Activated CD4-positive, alpha-beta T cell treated with anti-CD3 and anti-CD28 coated beads for 1 hour (primary cell): Measurements from ENCODE around the gene STYX.
A peak's percentile ranks its signal among the peaks of the same experiment; 100 is the strongest.

ENCODE experiments used
- DNase-seq: peaks from one replicate; pipeline ENCODE4 v3.0.0-alpha.2; 2020

STYX gene

DNA sequence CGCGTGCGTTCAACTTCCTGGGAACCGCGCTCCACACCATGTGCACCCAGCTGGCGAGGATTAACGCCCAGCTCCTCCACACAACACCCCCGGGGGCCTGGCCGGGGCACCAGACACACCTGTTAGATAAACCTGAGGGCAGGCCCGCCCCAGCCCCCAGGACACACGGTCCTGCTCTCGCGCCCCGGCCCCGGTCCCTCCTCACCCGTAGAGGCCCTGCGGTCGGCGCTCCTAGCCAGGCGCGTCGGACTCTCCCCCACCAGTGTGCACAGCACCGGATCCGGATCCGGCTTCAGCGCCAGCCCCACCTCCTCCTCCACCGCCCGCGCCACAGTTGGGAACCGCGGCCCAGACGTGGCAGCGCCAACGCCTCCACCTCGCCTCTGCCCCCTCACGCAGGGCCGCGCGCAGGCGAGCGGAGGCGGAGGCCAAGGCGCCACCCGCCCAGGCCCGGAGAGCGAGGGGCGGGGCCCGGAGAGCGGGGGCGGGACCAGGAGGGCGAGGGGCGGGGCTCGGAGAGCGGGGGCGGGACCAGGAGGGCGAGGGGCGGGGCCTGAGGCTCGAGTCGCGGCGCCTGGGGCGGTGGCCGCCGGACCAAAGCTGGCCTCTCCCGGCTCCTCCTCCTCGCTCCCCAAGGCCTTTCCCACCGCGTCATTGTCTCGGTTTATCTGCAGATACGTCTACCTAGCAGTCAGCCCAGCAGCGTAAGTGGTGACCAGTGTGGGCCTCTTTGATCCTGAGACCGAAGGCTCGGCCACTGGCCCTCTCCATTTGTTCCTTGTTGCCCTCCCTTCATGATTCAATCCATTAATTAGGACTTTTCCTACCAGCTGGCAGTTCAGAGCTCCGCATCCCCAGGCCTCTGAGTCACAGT is 61.5 kb downstream of the STYX start, which contains the start of gene GNPNAT1:
Gene GNPNAT1, minus strand, starts transcription at position 385 of the 874 bp plus-strand sequence. CDS start 6,957 bp downstream, outside the sequence.
- DNase-seq, result peak; percentile 84

DNA sequence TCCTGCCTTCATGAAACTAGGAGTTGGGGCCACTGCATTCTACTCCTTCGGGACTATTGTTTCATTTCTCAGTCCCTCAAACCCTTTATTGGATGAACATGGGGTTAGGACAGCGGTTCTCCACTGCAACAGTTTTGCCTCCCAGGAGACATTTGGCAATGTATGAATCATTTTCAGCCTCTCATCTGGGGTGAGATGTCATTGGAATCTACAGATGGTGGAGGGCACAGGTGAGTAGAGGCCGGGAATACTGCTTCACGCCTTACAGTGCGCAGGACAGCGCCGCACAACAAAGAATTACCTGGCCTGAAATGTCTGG is 62.1 kb downstream of the STYX start:
- no peak for DNase-seq

DNA sequence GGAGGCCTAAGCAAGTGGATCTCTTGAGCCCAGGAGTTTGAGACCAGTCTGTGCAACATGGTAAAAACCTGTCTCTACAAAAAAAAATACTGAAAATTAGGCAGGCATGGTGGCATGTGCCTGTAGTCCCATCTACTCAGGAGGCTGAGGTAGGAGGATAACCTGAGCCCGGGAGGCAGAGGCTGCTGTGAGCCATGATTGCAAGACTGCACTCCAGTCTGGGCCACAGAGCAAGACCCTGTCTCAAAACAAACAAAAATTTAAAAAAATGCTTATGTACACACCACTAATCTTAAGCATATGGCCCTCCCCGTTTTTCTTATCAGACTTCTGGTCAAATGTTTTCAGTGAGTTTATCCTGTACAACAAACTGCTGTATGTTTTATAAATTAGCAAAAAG is 63.1 kb downstream of the STYX start:
- no peak for DNase-seq

DNA sequence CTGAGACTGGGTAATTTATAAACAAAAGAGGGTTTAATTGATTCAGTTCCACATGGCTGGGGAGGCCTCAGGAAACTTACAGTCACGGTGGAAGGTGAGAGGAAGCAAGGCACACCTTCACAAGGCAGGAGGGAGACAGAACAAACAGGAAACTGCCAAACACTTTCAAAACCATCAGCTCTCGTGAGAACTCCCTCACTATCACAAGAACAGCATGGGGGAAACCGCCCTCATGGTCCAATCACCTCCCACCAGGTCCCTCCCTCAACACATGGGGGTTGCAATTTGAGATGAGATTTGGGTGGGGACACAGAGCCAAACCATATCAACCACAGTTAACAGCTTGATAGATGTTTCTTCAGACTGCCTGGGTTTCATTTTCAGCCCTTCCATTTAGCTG is 67.7 kb downstream of the STYX start:
- DNase-seq, result no peak

DNA sequence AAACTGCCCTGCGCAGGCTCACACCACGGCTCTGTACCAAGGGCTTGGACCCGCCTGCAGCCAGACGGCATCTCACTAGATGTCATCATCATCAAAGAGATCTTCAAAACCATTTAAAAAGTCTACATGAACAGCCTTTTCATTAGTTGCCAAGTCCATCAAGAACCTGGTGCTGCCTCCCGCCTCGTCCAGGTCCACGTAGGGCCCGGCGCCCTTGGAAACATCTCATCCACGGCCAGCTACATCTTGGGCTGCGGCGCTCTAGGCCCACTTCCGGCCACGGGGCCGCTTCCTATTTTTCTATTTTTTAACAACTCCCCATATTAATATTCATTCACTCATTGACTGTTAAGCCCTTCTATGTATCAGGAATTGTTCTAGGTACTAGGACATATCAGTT is 68.9 kb downstream of the STYX start:
- DNase-seq, result no peak

DNA sequence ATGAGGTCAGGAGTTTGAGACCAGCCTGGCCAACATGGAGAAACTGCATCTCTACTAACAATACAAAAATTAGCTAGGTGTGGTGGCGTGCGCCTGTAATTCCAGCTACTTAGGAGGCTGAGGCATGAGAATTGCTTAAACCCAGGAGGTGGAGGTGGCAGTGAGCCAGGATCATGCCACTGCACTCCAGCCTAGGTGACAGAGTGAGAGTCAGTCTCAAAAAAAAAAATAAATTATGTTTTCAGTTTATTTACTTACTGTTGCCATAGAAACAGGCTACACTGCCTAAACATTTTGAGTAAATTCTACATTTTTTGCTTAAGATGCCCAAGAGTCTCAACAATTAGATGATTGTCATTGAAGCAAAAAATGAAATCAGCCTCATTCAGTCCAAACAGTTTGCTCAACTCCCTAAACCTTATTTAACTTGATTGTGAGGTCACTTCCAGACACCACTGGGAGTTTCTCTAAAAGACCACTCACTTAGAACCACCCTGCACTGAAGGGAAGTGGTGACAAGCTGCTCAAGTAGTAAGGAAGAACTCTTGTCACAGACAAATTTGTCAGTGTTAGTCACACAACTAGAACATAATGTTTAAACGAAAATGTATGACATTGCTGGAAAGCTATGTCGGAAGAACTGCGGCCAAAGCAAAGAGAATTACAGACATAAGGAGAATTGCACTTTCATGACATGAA is 71.2 kb downstream of the STYX start:
- DNase-seq, result no peak

DNA sequence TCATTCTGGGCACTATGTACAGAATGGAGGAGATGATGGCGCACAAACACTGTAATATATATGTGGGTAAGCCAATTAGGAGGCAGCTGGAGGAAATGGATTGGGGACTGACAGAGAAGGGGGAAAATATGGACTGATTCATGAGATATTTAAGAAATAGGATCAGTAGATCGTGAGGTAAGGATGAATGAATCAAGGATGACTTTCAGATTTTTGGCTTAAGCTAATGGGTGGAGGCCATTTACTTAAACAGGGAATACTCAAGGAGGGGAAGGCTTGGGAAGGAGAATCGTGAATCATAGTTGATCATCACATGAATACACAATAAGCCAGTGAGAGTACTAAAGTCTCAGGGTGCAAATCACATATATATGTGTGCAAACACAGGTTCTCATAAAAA is 72.6 kb downstream of the STYX start:
- DNase-seq, result no peak

DNA sequence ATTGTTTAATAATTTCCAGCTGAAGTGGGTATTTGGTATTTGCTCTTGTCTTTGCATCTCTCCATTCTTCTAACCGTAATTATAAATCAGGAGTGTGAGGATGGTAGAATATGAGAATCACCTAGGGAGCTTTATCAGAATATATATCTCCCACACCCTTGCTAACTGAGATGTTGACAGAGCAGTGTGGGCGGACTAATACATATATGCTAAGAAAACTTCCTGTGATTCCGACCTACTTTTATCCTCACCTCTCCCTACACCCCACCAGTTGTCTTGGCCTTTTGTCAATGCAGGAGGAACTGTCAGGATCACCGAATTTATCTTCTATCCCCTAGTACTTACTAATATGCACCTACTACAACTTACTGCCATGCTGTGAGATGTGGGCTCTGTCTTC is 76.1 kb downstream of the STYX start:
- DNase-seq, result no peak

DNA sequence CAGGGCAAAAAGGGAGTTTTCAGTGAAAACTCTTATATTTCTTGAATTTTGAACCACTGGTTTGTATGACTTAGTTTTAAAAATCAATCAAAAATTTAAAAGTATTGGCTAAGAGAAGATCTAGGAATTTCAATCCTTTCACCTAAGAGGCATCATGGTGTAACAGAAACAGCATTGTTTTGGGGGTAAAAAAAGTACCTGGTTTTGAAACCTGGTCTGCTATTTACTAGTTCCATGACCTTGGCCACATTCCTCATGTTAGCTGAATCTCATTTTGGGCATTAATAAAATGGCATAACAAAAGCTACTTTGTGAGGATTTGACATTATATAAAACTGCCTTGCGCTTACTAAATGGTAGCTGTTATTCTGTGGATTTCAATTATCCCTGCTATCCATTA is 78.1 kb downstream of the STYX start:
- DNase-seq, result no peak

DNA sequence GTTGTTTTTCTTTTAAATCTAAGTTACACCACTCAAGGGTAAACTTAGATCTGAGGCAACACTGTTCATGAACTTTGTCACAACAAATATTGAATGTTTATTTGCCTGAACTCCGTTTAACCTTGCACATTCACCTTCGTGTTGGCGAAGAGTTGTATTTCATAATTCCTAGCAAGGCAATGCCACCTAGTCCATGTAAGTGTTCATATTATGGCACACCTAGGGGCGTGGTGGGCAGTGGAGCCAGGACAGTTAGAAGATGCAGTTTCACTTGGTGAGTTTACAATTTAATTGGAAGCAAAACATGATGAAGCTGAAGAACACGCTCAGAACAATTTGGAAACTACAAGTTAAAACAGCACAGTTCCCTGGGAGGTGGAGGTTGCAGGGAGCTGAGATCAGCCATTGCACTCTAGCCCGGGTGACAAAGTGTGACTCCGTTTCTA is 91.9 kb downstream of the STYX start:
- no peak for DNase-seq

DNA sequence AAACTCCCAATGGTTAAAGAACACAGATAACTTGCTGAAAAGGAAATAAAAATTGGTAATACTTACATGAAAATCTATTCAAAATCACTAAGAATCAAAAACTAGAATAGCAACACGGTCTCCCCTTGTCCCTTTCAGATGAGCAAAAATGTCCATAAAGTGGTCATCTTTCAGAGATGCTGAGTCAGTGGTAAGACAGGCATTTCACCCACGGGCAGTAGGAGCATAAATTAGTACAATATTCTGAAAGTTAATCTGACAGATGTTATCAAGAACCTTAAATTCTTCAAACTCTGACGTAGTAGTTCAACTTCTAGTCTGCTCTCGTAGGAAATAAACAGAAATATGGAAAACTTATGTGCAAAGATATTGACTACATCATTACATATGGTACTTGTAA is 94.5 kb downstream of the STYX start:
- no peak for DNase-seq
